Left ventricle myocardium inferior (tissue), 1 donor: Measurements from ENCODE around the gene JAGN1. TPM values are rescaled to one million over a fixed set of nuclear protein-coding genes. Genes with fewer than 3 reads are reported as not detected.

Source experiments
- DNase-seq: peaks from one replicate; pipeline ENCODE4 v3.0.0-alpha.2; 2020
- H3K27ac ChIP-seq: fragments of 200-600 bp; replicated peaks from 2 replicates; pipeline ENCODE4 v1.8.0; 2021
- H3K27me3 ChIP-seq: fragments of 200-600 bp; 2 replicates; pipeline ENCODE4 v1.8.0; 2021; ENCODE audit warnings: low read depth
- H3K36me3 ChIP-seq: fragments of 200-600 bp; 2 replicates; pipeline ENCODE4 v1.8.0; 2021
- H3K4me1 ChIP-seq: fragments of 200-600 bp; 2 replicates; pipeline ENCODE4 v1.8.0; 2021
- H3K4me3 ChIP-seq: fragments of 200-600 bp; 2 replicates; pipeline ENCODE4 v1.8.0; 2021; ENCODE audit warnings: mild to moderate bottlenecking, moderate library complexity
- H3K9me3 ChIP-seq: fragments of 200-600 bp; replicated peaks from 2 replicates; pipeline ENCODE4 v1.8.0; 2021
- CTCF ChIP-seq: fragments of 200-600 bp; IDR thresholded peaks from 2 replicates; pipeline ENCODE4 v1.8.0; 2021; ENCODE audit warnings: antibody characterized with exemption, mild to moderate bottlenecking, borderline replicate concordance
- intact Hi-C: fragments of 100-400 bp; cut with micrococcal nuclease; formaldehyde crosslinking; loops from one replicate; pipeline ENCODE4 v1.11.0; 2022
- total RNA-seq: library from RNA; stranded (reverse); fragmentation: NEBNext Ultra II Directional; extraction: Animal tissue kit (Norgen Biotek cat#: 25700); gene quantifications from one replicate; pipeline ENCODE4 v1.2.1, GENCODE V29; 2021
- donor health status: DM: no; HTN: yes; CAD: no; lungs with severe emphysema.

Gene JAGN1
- total RNA-seq, 1 donor from 2014 or later: 17.5 TPM

- intact Hi-C loops: no loop called here
- TF ChIP-seq CTCF: no peak
- Histone ChIP-seq H3K4me3 (no peak overlapping the region), H3K9me3 (no peaks in the 10 kb centered on the region), H3K27ac (no peak overlapping the region), H3K36me3 (no peaks in the 10 kb centered on the region), H3K4me1 (no peaks in the 10 kb centered on the region), H3K27me3 (no peaks in the 10 kb centered on the region)
- DNase-seq: no peak
Observed at GRCh38 chr3:9884555-9885165, 5.8 kb upstream of the JAGN1 start.

- Histone ChIP-seq H3K27ac (no peak overlapping the region), H3K4me3 (no peak overlapping the region), H3K4me1 (peaks cover 14% of the 10 kb centered on the region), H3K9me3 (no peaks in the 10 kb centered on the region), H3K36me3 (no peaks in the 10 kb centered on the region), H3K27me3 (no peaks in the 10 kb centered on the region)
- DNase-seq: no peak
- TF ChIP-seq CTCF: no peak
- intact Hi-C loops: no loop called here
Observed at GRCh38 chr3:9886328-9886727, 4.1 kb upstream of the JAGN1 start.

GRCh38 chr3:9887480-9887879 is 2.9 kb upstream of the JAGN1 start:
- H3K27me3 ChIP-seq: no peaks in the 10 kb centered on the region
- DNase-seq: no peak
- no peaks in the 10 kb centered on the region for H3K9me3 ChIP-seq
- no peak for TF ChIP-seq CTCF
- peaks cover 23% of the 10 kb centered on the region for H3K4me1 ChIP-seq
- no peak overlapping the region for H3K4me3 ChIP-seq
- peaks cover under 1% of the 10 kb centered on the region for H3K36me3 ChIP-seq
- intact Hi-C loops: no loop called here
- H3K27ac ChIP-seq: no peak overlapping the region

- DNase-seq: no peak
- peaks cover 25% of the 10 kb centered on the region for H3K4me1 ChIP-seq
- no peaks in the 10 kb centered on the region for H3K27me3 ChIP-seq
- H3K4me3 ChIP-seq: no peak overlapping the region
- TF ChIP-seq CTCF: no peak
- peaks cover 11% of the 10 kb centered on the region for H3K36me3 ChIP-seq
- no peak overlapping the region for H3K27ac ChIP-seq
- H3K9me3 ChIP-seq: no peaks in the 10 kb centered on the region
- intact Hi-C loops: no loop called here
Observed at GRCh38 chr3:9888540-9888939, 1.9 kb upstream of the JAGN1 start.

- Histone ChIP-seq H3K4me3 (no peak overlapping the region), H3K36me3 (peaks cover 14% of the 10 kb centered on the region), H3K9me3 (no peaks in the 10 kb centered on the region), H3K27me3 (no peaks in the 10 kb centered on the region), H3K27ac (no peak overlapping the region), H3K4me1 (peaks cover 33% of the 10 kb centered on the region)
- DNase-seq: no peak
- intact Hi-C loops: no loop called here
- no peak for TF ChIP-seq CTCF
Observed at GRCh38 chr3:9889405-9889804, 1.0 kb upstream of the JAGN1 start.
